GM19238 (cell line): ENCODE results near the gene LRRC36.

Experiments
- DNase-seq: peaks from one replicate; pipeline ENCODE4 v3.0.0; 2011; ENCODE audit warnings: low spot score; ENCODE audit not compliant: insufficient read length

The LRRC36 gene

GRCh38 chr16:67291461-67291860 lies 35.2 kb upstream of the LRRC36 start:
- DNase-seq = no peak

GRCh38 chr16:67294171-67294757 lies 32.4 kb upstream of the LRRC36 start:
- no peak for DNase-seq

- no peak for DNase-seq
Observed at GRCh38 chr16:67294938-67295361, 31.7 kb upstream of the LRRC36 start.

GRCh38 chr16:67296420-67296819 lies 30.2 kb upstream of the LRRC36 start:
- no peak for DNase-seq

- no peak for DNase-seq
Observed at GRCh38 chr16:67298277-67298676, 28.3 kb upstream of the LRRC36 start.

GRCh38 chr16:67299269-67299668 lies 27.3 kb upstream of the LRRC36 start:
- DNase-seq = no peak

- no peak for DNase-seq
Observed at GRCh38 chr16:67301080-67301782, 25.4 kb upstream of the LRRC36 start.

- no peak for DNase-seq
Observed at GRCh38 chr16:67302076-67302475, 24.5 kb upstream of the LRRC36 start.

- DNase-seq = no peak
Observed at GRCh38 chr16:67302970-67303369, 23.6 kb upstream of the LRRC36 start.

- no peak for DNase-seq
Observed at GRCh38 chr16:67304020-67304419, 22.6 kb upstream of the LRRC36 start.

GRCh38 chr16:67305216-67306071 lies 21.2 kb upstream of the LRRC36 start:
- no peak for DNase-seq

- no peak for DNase-seq
Observed at GRCh38 chr16:67310561-67310960, 16.1 kb upstream of the LRRC36 start.

GRCh38 chr16:67311607-67312488 lies 14.8 kb upstream of the LRRC36 start:
- no peak for DNase-seq

- DNase-seq = no peak
Observed at GRCh38 chr16:67312719-67313118, 13.9 kb upstream of the LRRC36 start.

GRCh38 chr16:67317853-67318252 lies 8.8 kb upstream of the LRRC36 start:
- no peak for DNase-seq

GRCh38 chr16:67326115-67326471 lies 522 bp upstream of the LRRC36 start:
- DNase-seq = no peak

- DNase-seq = no peak
Observed at GRCh38 chr16:67327743-67328142, 1.1 kb downstream of the LRRC36 start.

GRCh38 chr16:67329901-67330300 lies 3.3 kb downstream of the LRRC36 start:
- DNase-seq = no peak

GRCh38 chr16:67333315-67333714 lies 6.7 kb downstream of the LRRC36 start:
- no peak for DNase-seq

- DNase-seq = no peak
Observed at GRCh38 chr16:67336116-67336515, 9.5 kb downstream of the LRRC36 start.

- DNase-seq = no peak
Observed at GRCh38 chr16:67336648-67337047, 10.0 kb downstream of the LRRC36 start.
